NOMO-1 (cell line): ENCODE results near the gene SUN5.
"Not testable (repeated sequence)": the region's sequence is repeated elsewhere in the genome, so short reads cannot be mapped to it uniquely, and the experiment has no call there.

Experiments
- DNase-seq, 2 experiments: peaks; one replicate each; lab custom pipeline; 2025; ENCODE audit not compliant: unreplicated experiment in 2 of 2; lab: John Stamatoyannopoulos, UW

SUN5 gene

DNA sequence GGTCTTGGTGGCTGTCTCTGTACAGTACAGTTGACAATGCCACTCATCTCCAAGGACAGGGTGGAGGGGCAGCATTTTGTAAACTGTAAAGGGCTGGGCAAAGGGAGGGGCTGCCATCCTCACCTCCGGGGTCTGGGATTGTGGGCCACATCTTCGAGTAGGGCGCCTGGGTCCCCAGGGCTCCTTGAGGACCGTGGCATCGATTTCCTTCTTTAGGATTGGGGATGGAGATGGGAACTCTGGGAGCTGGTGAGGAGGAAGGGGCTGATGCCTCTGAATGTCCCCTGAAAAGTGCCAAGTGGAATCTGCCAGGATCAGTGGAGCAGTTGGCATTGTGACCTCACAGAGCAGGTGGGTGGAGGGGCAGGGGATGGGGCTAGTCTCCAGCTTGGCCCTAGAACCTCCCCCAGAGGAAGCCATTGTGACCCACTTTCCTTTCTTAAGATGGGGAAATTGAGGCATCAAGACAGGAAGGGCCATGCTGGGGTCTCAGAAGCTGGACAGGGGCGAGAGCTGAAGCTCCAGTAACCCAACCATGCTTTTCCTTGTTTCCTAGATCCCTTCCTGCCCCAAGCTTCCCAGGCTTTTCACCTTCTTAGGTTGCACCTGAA lies at the start of gene SUN5:
SUN5 (minus strand) TSS at position 293 of the 611 bp plus-strand sequence; CDS start at position 200, 93 bp downstream.
- no peak for DNase-seq

DNA sequence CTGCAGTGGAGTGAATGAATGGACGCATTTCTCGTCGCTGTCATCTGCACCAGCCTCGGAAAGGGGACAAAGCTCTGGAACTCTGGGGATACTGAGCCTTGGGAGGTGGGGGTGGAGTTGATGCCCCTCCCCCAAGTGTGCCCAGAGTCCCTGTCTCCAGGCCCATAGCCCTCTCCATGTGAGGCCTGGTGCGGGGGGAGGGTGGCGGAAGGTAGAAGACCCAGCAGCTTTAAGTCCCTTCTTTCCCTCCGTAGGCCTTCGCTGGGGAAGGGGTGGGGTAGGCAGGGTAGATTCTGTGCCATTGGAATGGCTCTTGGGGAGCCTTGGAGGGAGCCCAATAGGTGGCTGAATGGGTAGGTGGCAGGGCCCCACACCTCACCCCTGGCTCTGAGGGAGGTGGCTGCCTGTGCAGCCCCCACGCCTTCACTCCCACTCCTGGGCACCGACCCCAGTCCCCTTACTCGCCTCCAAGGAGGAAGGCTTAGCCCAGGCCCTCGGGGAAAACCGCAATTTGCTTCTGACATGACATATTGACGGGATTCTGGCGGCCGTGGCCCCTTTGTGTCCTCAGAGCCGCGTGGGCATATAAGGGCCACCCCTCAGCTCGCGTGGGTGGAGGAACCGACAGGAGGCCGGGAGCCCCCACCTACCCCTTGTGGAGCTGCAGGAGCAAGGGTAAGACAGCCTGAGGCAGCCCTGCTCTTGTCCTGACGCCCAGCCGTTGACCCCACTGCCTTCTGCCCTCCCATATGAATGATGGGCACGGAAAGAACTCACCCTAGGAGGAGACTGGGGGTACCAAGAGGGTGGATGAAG lies 49.3 kb upstream of the SUN5 start, which contains the start of gene BPIFB3:
BPIFB3 (plus strand) TSS at position 613 of the 816 bp plus-strand sequence. CDS start 1,533 bp downstream, outside the sequence.
- no peak for DNase-seq

DNA sequence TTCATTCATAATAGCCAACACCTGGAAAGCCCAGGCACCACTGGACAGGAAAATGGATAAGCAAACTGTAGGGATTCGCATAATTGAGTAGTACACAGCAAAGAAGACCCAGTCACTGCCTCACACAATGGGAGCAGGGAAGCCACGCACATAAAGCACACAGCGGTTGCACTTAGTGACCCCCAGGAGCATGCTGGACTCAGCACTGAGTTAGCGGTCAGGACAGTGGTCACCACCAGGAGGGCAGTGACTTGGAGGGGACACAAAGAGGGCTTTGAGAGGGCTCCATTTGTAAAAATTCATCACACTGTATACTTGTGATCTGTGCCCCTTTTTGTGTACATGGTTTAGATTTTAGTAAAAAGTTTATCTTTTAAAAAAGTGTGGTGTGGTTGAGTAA lies 47.1 kb upstream of the SUN5 start:
- no peak for DNase-seq

DNA sequence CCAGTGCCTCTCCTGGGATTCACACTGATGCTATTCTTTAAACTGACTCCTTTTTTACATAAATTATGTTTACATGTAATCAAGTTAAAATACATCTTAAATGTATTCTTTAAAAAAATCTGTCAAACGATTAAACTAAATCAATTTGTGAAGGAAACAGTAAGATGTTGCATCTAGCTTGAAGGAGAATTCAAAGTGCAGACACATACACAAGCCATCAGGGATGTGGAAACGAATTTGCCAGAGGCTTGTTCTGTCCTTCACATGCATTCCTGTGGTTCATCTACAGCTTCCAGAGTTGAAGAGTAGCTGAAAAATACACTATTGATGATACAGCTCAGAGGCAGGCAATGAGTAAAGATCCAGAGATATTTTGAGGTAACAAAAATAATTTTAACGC lies 42.2 kb upstream of the SUN5 start:
- no peak for DNase-seq

GRCh38 chr20:33045129-33045721 lies 41.0 kb upstream of the SUN5 start:
- not testable (repeated sequence) for DNase-seq

GRCh38 chr20:33043731-33044181 lies 39.5 kb upstream of the SUN5 start:
- DNase-seq: no peak

GRCh38 chr20:33042983-33043730 lies 38.9 kb upstream of the SUN5 start:
- DNase-seq: no peak

DNA sequence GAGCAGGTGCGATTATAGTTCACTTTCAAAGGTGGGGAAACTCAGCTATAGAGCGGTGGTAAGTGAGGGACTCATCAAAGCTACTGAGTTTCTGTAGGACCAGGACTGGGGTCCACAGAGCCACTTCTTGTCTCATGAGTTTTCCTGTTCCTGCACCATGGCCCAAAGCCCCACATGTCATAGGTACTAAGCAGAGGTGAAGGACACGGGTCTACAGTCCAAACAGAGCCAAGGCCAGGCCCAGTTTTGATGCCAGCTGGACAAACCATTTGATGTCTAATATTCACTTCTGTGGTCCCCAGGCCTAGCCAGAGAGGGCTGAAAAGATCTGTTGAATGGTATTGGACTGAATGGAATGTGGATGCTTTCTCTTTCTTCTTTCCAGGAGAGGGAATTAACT lies 38.2 kb upstream of the SUN5 start:
- DNase-seq: no peak

DNA sequence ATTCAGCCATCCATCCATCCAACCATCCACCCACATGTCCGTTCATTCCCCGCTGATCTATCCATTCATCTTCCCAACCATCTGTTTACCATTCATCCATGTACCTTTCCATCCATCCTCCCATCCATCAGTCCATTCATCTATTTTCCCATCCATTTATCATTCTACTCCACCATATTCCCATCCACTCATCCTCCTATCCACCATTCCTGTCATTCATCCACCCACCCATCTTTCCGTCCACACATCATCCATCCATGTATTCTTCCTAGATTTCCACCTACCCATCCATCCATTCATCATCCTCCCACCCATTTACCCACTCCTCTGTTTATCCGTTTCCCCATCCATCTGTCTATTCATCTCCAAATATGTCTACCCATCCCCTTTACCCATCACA lies 34.0 kb upstream of the SUN5 start:
- no peak for DNase-seq

- DNase-seq: no peak
Observed at GRCh38 chr20:33037456-33037855, 33.2 kb upstream of the SUN5 start.

DNA sequence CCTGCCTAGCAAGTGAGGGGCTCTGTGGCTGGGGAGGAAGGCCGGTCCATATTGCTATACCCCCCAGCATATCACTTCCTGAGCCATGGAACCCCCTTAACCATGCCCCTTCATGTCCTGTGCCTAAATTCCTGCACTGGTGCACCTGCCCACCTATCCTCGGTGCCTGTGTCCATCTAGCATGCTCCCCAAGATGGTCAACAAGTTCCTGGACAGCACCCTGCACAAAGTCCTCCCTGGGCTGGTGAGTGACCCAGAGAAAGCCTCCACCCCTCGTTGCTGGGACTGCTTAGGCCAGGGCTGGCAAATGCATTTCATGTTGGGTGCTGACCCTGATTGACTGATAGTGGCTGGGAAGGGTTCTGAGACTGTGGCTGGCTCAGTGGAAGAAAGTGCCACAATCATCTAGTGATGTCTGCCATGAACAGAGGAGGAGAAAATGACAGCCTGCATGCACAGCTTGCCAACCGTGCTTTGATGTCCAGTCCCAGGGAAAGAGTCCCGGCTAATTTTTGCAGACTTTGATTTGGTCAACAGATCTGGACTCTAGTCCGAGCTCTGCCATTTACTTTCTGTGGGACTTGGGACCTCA lies 30.8 kb upstream of the SUN5 start:
- no peak for DNase-seq

- no peak for DNase-seq
Observed at GRCh38 chr20:33034115-33034514, 29.9 kb upstream of the SUN5 start.

DNA sequence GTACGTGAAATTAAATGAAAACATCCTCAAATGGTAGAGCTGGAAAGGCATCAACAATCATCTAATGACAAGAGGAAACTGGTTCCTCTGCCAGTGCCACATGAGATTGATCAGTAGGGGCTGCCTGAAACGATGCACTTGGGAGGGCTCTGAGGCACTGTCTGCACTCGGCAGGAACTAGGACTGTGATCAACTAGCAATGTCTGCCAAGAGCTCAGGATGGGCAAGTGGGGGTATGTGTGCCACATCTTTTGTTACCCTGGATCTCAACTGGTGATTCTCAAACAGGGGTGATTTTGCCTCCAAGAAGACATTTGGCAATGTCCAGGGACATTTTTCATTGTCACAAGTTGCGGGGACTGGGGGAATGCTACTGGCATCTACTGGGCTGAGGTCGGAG lies 29.1 kb upstream of the SUN5 start:
- DNase-seq: no peak

GRCh38 chr20:33032555-33032954 lies 28.3 kb upstream of the SUN5 start:
- no peak for DNase-seq

DNA sequence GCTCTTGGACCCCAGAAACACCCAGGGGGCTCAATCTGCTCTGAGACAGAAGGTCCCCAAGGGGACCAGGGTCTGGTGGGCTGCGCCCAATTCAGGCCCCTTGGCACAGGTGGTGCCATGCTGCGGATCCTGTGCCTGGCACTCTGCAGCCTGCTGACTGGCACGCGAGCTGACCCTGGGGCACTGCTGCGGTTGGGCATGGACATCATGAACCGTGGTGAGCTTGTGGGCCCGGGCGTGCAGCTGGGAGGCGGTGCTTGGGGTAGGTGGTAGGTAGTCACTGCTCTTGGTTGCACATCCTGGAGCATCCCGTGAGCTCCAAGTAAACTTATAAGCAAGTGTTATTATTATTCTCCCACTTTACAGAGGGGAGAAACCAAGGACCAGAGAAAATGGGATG lies 27.3 kb upstream of the SUN5 start, which contains the start of gene BPIFB6:
BPIFB6 (plus strand) TSS at position 118 of the 400 bp plus-strand sequence; CDS start at position 118, 0 bp downstream.
- no peak for DNase-seq

DNA sequence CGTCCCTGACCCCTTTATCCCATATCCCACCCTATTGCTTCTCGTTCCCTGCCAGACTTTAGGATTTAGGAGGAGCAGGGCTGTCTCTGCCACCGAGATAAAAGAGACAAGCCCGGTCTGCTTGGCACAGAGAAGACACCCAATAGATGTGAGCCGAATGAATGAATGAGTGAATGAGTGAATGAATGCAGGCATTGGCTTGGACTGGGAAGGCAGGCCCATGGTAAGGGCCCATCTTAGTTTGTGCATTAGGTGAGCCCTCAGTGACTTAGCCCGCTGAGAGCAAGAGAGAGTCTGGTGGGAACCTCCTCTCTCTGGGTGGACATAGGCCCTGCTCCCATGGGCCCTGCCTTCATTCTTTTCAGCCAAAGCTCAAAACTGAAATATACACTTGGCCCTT lies 26.3 kb upstream of the SUN5 start:
- no peak for DNase-seq

- no peak for DNase-seq
Observed at GRCh38 chr20:33030076-33030475, 25.8 kb upstream of the SUN5 start.

DNA sequence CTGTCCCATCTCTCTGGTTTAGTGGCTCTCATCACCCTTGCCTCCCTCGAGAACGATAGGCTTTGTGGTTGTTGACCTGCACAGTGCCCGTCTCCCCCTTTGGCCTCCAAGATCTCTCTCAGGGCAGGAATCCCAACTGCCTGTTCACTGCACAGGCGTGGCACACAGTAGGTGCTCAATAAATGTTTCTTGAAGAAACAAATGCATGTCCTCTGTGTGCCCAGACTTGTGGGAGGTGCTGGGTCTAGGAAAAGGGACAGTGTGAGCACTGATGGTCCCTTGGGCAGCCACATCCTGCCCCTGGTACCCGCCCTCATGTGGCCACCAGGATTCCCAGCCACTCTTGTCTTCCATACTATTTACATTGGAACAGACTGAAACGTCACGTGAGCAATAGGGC lies 24.6 kb upstream of the SUN5 start:
- no peak for DNase-seq

DNA sequence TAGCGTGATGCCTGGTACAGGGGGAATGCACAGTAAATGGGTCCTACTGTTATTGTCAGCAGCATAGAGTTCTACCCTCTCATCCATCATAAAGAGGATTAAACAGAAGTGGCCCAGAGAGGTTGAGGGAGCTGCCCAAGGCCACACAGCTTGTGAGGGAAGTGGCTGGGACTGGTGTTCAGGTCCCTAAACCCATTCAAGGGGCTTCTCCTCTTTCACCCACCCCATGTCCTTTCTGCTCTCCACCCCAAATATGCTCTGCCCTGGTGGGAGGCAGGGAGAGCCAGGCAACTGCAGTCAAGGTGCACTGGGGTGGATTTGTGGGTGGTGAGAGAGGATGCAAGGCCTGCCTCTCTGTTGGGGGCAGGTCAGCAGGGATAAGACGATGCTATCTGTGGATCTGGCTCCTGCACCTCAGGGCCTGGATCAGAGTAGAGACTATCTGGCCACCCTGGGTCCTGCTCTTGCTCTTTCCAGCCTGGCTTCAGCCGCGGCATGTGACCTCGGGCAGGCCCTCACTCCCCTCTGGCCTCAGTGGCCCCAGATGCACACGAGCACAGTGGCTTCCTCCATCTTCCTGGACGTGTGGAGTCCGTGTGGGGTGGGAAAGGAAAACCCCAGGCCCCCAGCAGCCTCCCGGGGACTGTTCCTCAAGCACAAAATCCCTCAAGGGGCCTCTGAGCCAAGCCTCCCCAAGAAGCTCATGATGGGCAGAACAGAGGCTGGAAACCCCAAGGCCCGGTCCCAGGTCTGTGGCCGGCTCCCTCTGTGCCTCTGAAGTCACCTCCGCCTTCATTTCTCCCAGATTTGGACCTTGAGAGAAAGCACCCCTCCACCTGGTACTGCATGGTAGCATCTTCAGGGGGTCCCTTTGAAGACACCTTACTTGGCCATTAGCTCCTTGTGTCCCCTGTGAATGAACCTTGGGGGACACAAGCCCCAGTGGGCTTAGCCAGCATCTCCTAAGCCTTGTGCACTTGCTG lies 23.8 kb upstream of the SUN5 start:
- no peak for DNase-seq
